ENCODE measurements around the gene PLPPR2.

The PLPPR2 gene

DNA sequence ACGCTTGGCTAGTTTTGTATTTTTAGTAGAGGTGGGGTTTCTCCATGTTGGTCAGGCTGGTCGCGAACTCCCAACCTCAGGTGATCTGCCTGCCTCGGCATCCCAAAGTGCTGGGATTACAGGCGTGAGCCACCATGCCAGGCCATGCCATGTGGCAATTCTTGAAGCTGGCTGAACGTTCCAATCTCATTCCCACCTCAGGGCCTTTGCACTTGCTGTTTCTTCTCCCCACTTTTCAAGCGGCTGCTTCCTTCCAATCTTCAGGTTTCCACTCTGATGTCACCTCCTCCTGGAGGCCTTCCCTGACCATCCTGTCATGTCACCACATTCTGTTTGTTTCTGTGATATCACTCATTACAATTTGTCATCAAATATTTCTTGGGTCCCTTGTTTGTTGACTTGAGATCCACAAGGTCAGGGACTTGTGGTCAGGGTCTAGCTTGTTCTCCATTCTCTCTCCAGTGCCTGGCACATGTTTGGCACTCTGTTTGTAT is 24.7 kb downstream of the PLPPR2 start:
- DNase-seq (ENCODE audit: low read depth in 1 of 2, low spot score in 1 of 2) = no peak
- Histone ChIP-seq H3K4me3 (replicated peaks; ENCODE audit: insufficient read depth, low read length) (peak overlapping the region; percentile 64), H3K27me3 (ENCODE audit: insufficient read depth, poor library complexity, severe bottlenecking) (peaks cover 8% of the 10 kb centered on the region), H3K27ac (replicated peaks) (peak overlapping the region; percentile 78)
- TF ChIP-seq, protein P1, sequence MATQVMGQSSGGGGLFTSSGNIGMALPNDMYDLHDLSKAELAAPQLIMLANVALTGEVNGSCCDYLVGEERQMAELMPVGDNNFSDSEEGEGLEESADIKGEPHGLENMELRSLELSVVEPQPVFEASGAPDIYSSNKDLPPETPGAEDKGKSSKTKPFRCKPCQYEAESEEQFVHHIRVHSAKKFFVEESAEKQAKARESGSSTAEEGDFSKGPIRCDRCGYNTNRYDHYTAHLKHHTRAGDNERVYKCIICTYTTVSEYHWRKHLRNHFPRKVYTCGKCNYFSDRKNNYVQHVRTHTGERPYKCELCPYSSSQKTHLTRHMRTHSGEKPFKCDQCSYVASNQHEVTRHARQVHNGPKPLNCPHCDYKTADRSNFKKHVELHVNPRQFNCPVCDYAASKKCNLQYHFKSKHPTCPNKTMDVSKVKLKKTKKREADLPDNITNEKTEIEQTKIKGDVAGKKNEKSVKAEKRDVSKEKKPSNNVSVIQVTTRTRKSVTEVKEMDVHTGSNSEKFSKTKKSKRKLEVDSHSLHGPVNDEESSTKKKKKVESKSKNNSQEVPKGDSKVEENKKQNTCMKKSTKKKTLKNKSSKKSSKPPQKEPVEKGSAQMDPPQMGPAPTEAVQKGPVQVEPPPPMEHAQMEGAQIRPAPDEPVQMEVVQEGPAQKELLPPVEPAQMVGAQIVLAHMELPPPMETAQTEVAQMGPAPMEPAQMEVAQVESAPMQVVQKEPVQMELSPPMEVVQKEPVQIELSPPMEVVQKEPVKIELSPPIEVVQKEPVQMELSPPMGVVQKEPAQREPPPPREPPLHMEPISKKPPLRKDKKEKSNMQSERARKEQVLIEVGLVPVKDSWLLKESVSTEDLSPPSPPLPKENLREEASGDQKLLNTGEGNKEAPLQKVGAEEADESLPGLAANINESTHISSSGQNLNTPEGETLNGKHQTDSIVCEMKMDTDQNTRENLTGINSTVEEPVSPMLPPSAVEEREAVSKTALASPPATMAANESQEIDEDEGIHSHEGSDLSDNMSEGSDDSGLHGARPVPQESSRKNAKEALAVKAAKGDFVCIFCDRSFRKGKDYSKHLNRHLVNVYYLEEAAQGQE (IDR thresholded peaks at IDR 0.05; ENCODE audit: insufficient replicate concordance, low read depth) = no peak
- TF ChIP-seq GABPA (IDR thresholded peaks at IDR 0.05; ENCODE audit: low read depth) (no peak), POLR2AphosphoS5 (IDR thresholded peaks at IDR 0.05; ENCODE audit: low read depth) (no peak), CTCF (IDR thresholded peaks at IDR 0.05; ENCODE audit: insufficient read depth, low read length) (no peak), SPI1 (IDR thresholded peaks at IDR 0.05; ENCODE audit: borderline replicate concordance, low read depth) (no peak)

DNA sequence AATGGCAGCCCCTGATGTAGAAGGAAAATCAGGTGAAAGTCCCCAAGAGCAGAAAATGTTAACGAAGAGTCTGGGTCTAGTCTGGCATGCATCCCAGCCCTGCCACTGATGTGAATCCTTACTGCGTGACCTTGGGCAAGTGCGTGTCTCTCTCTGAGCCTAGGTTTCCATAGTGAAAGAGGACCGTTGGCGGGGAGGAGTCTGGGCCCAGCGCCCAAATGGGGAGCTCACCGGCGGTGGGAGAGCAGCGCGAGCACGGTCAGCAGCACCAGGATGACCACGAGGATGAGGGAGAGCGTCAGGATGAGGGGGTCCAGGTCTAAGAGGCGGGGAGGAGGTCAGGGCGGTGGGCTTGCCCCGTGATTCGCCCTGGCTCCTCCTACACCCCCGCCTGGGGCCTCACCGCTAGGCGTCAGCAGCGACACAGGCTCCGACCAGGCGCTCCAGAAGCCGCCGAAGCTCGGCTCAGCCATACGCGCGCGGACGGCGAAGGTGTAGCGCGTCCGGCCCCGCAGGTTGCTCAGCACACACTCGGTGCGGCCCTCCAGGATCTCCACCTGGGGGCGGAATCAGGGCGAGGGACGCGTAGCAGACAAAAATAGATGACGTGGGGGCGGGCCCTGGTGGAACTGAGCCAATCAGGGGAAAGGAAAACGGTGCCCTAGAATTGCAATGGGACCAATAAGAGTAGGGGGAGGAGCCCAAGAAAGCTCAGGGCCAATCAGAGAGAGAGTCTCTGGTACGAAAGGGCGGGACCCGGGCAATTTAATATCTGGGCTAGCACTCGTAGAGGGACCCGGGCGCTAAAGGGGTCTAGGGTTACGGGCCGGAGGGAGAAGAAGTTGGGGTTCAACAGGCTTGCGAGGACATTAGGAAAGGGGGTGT is 25.7 kb downstream of the PLPPR2 start:
- Histone ChIP-seq H3K27me3 (ENCODE audit: insufficient read depth, poor library complexity, severe bottlenecking) (peaks cover 8% of the 10 kb centered on the region), H3K27ac (replicated peaks) (peak overlapping the region; percentile 78), H3K4me3 (replicated peaks; ENCODE audit: insufficient read depth, low read length) (peak overlapping the region; percentile 64)
- peak; percentile 97 to 99 for DNase-seq (ENCODE audit: low read depth in 1 of 2, low spot score in 1 of 2)
- no peak for TF ChIP-seq SPI1 (IDR thresholded peaks at IDR 0.05; ENCODE audit: borderline replicate concordance, low read depth)
- TF ChIP-seq, protein P1 (IDR thresholded peaks at IDR 0.05; ENCODE audit: insufficient replicate concordance, low read depth) = no peak
- TF ChIP-seq POLR2AphosphoS5 (IDR thresholded peaks at IDR 0.05; ENCODE audit: low read depth) = peak; percentile 84
- TF ChIP-seq CTCF (IDR thresholded peaks at IDR 0.05; ENCODE audit: insufficient read depth, low read length) = peak; percentile 67
- TF ChIP-seq GABPA (IDR thresholded peaks at IDR 0.05; ENCODE audit: low read depth) = no peak

- H3K4me3 ChIP-seq (replicated peaks; ENCODE audit: insufficient read depth, low read length) = peak overlapping the region; percentile 37
- peak; percentile 82 for TF ChIP-seq CTCF (IDR thresholded peaks at IDR 0.05; ENCODE audit: insufficient read depth, low read length)
- TF ChIP-seq SPI1 (IDR thresholded peaks at IDR 0.05; ENCODE audit: borderline replicate concordance, low read depth) = 0 out of 2 replicates have a peak, but pooled peaks have one; percentile 9
- TF ChIP-seq, protein P1 (IDR thresholded peaks at IDR 0.05; ENCODE audit: insufficient replicate concordance, low read depth) = no peak
- H3K27me3 ChIP-seq (ENCODE audit: insufficient read depth, poor library complexity, severe bottlenecking) = peaks cover 8% of the 10 kb centered on the region
- no peak overlapping the region for H3K27ac ChIP-seq (replicated peaks)
- peak; percentile 55 to 57 for DNase-seq (ENCODE audit: low read depth in 1 of 2, low spot score in 1 of 2)
Measured at GRCh38 chr19:11382898-11383705, 27.9 kb downstream of the PLPPR2 start.
